ENCODE data around the gene MAPK7. TPM values are rescaled to one million over a fixed set of nuclear protein-coding genes. Genes with fewer than 3 reads are reported as not detected.

The MAPK7 gene
- total RNA-seq, 1 experiment from 2014 or later: 23.3 TPM

DNA sequence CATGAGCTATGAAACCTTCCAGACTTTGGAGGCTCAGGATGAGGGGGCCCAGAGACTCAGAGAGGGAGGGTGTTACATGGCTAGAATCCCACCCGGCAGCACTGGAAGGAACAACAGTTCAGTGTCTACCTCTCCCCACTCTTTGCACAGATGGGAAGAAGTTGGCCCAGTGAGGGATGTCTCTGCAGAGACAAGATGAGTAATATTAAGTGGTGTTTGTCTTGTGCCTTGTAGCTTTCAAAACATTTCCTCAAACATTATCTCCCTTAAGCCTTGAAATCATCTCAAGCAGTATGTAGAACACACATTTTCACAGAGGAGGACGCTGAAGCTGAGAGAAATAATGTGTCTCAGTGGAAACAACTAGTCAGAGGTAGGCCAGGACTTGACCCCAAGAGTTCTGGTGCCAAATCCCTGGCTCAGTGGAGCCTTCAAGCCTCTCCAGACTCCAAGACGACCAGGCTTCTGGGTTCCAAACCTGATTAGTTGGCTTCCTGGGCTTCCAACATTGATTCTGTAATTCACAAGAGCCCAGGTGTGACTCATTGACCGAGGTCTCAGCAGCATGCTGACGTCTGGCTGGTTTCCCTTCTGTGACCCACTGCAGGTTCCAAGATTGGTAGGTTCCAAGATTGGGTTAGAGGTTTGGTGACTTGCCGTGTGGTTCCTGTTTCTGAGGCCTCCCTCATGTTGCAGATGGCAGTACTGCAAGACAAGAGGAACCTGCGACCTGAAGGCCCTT, 40.1 kb downstream of the MAPK7 start:
- H3K9me2 ChIP-seq (ENCODE audit: insufficient read depth): no peaks in the 10 kb centered on the region
- no peaks in the 10 kb centered on the region for H3K79me2 ChIP-seq (ENCODE audit: low read depth)
- no peaks in the 10 kb centered on the region for H4K20me1 ChIP-seq (ENCODE audit: insufficient read depth)
- no peak overlapping the region for H3K27ac ChIP-seq
- no peak overlapping the region for H3K4me3 ChIP-seq
- intact Hi-C loops (cut with micrococcal nuclease; ENCODE audit: unreplicated experiment): no loop called here
- no peak overlapping the region for H3K4me2 ChIP-seq
- H3K4me1 ChIP-seq (replicated peaks; ENCODE audit: insufficient read depth): no peaks in the 10 kb centered on the region
- H3K9me3 ChIP-seq (ENCODE audit: insufficient read depth, low read depth): no peaks in the 10 kb centered on the region
- TF ChIP-seq, protein P1, sequence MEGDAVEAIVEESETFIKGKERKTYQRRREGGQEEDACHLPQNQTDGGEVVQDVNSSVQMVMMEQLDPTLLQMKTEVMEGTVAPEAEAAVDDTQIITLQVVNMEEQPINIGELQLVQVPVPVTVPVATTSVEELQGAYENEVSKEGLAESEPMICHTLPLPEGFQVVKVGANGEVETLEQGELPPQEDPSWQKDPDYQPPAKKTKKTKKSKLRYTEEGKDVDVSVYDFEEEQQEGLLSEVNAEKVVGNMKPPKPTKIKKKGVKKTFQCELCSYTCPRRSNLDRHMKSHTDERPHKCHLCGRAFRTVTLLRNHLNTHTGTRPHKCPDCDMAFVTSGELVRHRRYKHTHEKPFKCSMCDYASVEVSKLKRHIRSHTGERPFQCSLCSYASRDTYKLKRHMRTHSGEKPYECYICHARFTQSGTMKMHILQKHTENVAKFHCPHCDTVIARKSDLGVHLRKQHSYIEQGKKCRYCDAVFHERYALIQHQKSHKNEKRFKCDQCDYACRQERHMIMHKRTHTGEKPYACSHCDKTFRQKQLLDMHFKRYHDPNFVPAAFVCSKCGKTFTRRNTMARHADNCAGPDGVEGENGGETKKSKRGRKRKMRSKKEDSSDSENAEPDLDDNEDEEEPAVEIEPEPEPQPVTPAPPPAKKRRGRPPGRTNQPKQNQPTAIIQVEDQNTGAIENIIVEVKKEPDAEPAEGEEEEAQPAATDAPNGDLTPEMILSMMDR (conservative IDR thresholded peaks at IDR 0.05): no peak
- TF ChIP-seq EZH2 (IDR thresholded peaks at IDR 0.05; ENCODE audit: low read depth): no peak
- no TSS peak for BruUV-seq (replicated peaks)
- H3F3A ChIP-seq (ENCODE audit: insufficient read depth, low read depth): 0 out of 2 replicates have a peak, but pooled peaks cover 4% of the 10 kb centered on the region
- H2AFZ ChIP-seq: no peak overlapping the region
- CTCF ChIA-PET: no interaction called here
- H3K27me3 ChIP-seq (ENCODE audit: insufficient read depth, low read depth): no peaks in the 10 kb centered on the region
- no peaks in the 10 kb centered on the region for H3K36me3 ChIP-seq (ENCODE audit: low read depth)
- DNase-seq: peak; percentile 14 to 37
- POLR2A ChIA-PET (ENCODE audit: unreplicated experiment): no interaction called here

GRCh38 chr17:19421219-19421618, 42.9 kb downstream of the MAPK7 start:
- intact Hi-C loops (cut with micrococcal nuclease; ENCODE audit: unreplicated experiment): no loop called here
- Histone ChIP-seq H3F3A (ENCODE audit: insufficient read depth, low read depth) (0 out of 2 replicates have a peak, but pooled peaks cover 4% of the 10 kb centered on the region), H3K27ac (no peak overlapping the region), H4K20me1 (ENCODE audit: insufficient read depth) (no peaks in the 10 kb centered on the region), H3K9me3 (ENCODE audit: insufficient read depth, low read depth) (no peaks in the 10 kb centered on the region), H3K4me3 (no peak overlapping the region), H3K36me3 (ENCODE audit: low read depth) (no peaks in the 10 kb centered on the region), H3K4me1 (replicated peaks; ENCODE audit: insufficient read depth) (no peaks in the 10 kb centered on the region), H3K27me3 (ENCODE audit: insufficient read depth, low read depth) (no peaks in the 10 kb centered on the region), H3K9me2 (ENCODE audit: insufficient read depth) (no peaks in the 10 kb centered on the region), H3K79me2 (ENCODE audit: low read depth) (no peaks in the 10 kb centered on the region), H2AFZ (no peak overlapping the region), H3K4me2 (no peak overlapping the region)
- BruUV-seq (replicated peaks): no TSS peak
- TF ChIP-seq, protein P1 (conservative IDR thresholded peaks at IDR 0.05): no peak
- TF ChIP-seq EZH2 (IDR thresholded peaks at IDR 0.05; ENCODE audit: low read depth): no peak
- CTCF ChIA-PET: no interaction called here
- no peak for DNase-seq
- POLR2A ChIA-PET (ENCODE audit: unreplicated experiment): no interaction called here

GRCh38 chr17:19421926-19422325, 43.6 kb downstream of the MAPK7 start:
- BruUV-seq (replicated peaks): no TSS peak
- Histone ChIP-seq H3K79me2 (ENCODE audit: low read depth) (no peaks in the 10 kb centered on the region), H3K27me3 (ENCODE audit: insufficient read depth, low read depth) (no peaks in the 10 kb centered on the region), H4K20me1 (ENCODE audit: insufficient read depth) (no peaks in the 10 kb centered on the region), H3K9me2 (ENCODE audit: insufficient read depth) (no peaks in the 10 kb centered on the region), H3K4me3 (no peak overlapping the region), H3K27ac (no peak overlapping the region), H3K4me1 (replicated peaks; ENCODE audit: insufficient read depth) (no peaks in the 10 kb centered on the region), H3K4me2 (no peak overlapping the region), H3K36me3 (ENCODE audit: low read depth) (no peaks in the 10 kb centered on the region), H3K9me3 (ENCODE audit: insufficient read depth, low read depth) (no peaks in the 10 kb centered on the region), H2AFZ (no peak overlapping the region), H3F3A (ENCODE audit: insufficient read depth, low read depth) (0 out of 2 replicates have a peak, but pooled peaks cover 4% of the 10 kb centered on the region)
- no peak for DNase-seq
- ChIA-PET POLR2A (ENCODE audit: unreplicated experiment) (no interaction called here), CTCF (no interaction called here)
- TF ChIP-seq EZH2 (IDR thresholded peaks at IDR 0.05; ENCODE audit: low read depth): no peak
- TF ChIP-seq, protein P1 (conservative IDR thresholded peaks at IDR 0.05): no peak
- intact Hi-C loops (cut with micrococcal nuclease; ENCODE audit: unreplicated experiment): no loop called here
